Neural cell (in vitro differentiated cells): Measurements from ENCODE around the gene TGFBRAP1. TPM values are rescaled to one million over a fixed set of nuclear protein-coding genes. Genes with fewer than 3 reads are reported as not detected.

Source experiments
- H2AFZ ChIP-seq: fragments of 200-600, 300-800 bp; sonication (generic), shearing (Covaris generic); 2 replicates; pipeline ENCODE4 v1.6.0; 2014; ENCODE audit warnings: low read depth, mild to moderate bottlenecking, antibody characterized with exemption, low read length, moderate library complexity
- H3F3A ChIP-seq: fragments of 200-600 bp; shearing (Covaris generic); 2 replicates; pipeline ENCODE4 v1.6.1; 2016; ENCODE audit warnings: mild to moderate bottlenecking, moderate library complexity, mixed read lengths, antibody characterized with exemption, low read length; ENCODE audit not compliant: insufficient read depth, poor library complexity, severe bottlenecking
- H3K27ac ChIP-seq: fragments of 200-600, 300-800 bp; sonication (generic), shearing (Covaris generic); 2 replicates; pipeline ENCODE4 v1.5.1; 2014; ENCODE audit warnings: mild to moderate bottlenecking, low read length, moderate library complexity
- H3K27me3 ChIP-seq: fragments of 300-800, 200-600 bp; sonication (generic), shearing (Covaris generic); 2 replicates; pipeline ENCODE4 v1.6.0; 2014; ENCODE audit warnings: mild to moderate bottlenecking, low read depth, low read length, moderate library complexity; ENCODE audit not compliant: insufficient read depth
- H3K36me3 ChIP-seq: fragments of 300-800, 200-600 bp; sonication (generic), shearing (Covaris generic); 2 replicates; pipeline ENCODE4 v1.5.1; 2014; ENCODE audit warnings: mild to moderate bottlenecking, antibody characterized with exemption, low read length, moderate library complexity; ENCODE audit not compliant: insufficient read depth
- H3K4me2 ChIP-seq: fragments of 300-800, 200-600 bp; sonication (generic), shearing (Covaris generic); 2 replicates; pipeline ENCODE4 v1.6.0; 2014; ENCODE audit warnings: mild to moderate bottlenecking, low read length
- H3K4me3 ChIP-seq: fragments of 300-800, 200-600 bp; sonication (generic), shearing (Covaris generic); 2 replicates; pipeline ENCODE4 v1.5.1; 2014; ENCODE audit warnings: mild to moderate bottlenecking, low read length, moderate library complexity
- H3K79me2 ChIP-seq: fragments of 200-600 bp; shearing (Covaris generic); replicated peaks from 2 replicates; pipeline ENCODE4 v1.6.0; 2014; ENCODE audit warnings: mild to moderate bottlenecking, low read length, moderate library complexity; ENCODE audit not compliant: insufficient read depth
- H3K9ac ChIP-seq: fragments of 300-800, 200-600 bp; sonication (generic), shearing (Covaris generic); 2 replicates; pipeline ENCODE4 v1.6.1; 2016; ENCODE audit warnings: mild to moderate bottlenecking, low read length, mixed read lengths
- H3K9me2 ChIP-seq: fragments of 200-600 bp; shearing (Covaris generic); 2 replicates; pipeline ENCODE4 v1.6.1; 2016; ENCODE audit warnings: mild to moderate bottlenecking, low read length, mixed read lengths; ENCODE audit not compliant: insufficient read depth
- H3K9me3 ChIP-seq: fragments of 200-600, 300-800 bp; sonication (generic), shearing (Covaris generic); 2 replicates; pipeline ENCODE4 v1.6.1; 2016; ENCODE audit warnings: mild to moderate bottlenecking, mixed run types, low read length, moderate library complexity, mixed read lengths
- H4K20me1 ChIP-seq: fragments of 200-600 bp; shearing (Covaris generic); 2 replicates; pipeline ENCODE4 v1.6.1; 2016; ENCODE audit warnings: mild to moderate bottlenecking, mixed run types; ENCODE audit not compliant: insufficient read depth
- CTCF ChIP-seq: fragments of 450-650 bp; IDR thresholded peaks from 2 replicates; pipeline ENCODE4 v1.5.1; 2014; ENCODE audit warnings: antibody characterized with exemption, mild to moderate bottlenecking, moderate library complexity; ENCODE audit not compliant: poor library complexity, severe bottlenecking
- EP300 ChIP-seq: fragments of 450-650 bp; conservative IDR thresholded peaks from 2 replicates; pipeline ENCODE4 v1.6.1; 2014; ENCODE audit warnings: antibody characterized with exemption, mild to moderate bottlenecking, moderate library complexity; ENCODE audit not compliant: poor library complexity, severe bottlenecking
- EZH2 ChIP-seq: fragments of 200-600, 300-800 bp; shearing (Covaris generic), sonication (generic); IDR thresholded peaks from 2 replicates; pipeline ENCODE4 v1.6.1; 2014; ENCODE audit warnings: antibody characterized with exemption, low read length, borderline replicate concordance, mild to moderate bottlenecking; ENCODE audit not compliant: insufficient read depth, poor library complexity, severe bottlenecking
- MXI1 ChIP-seq: fragments of 450-650 bp; conservative IDR thresholded peaks from 2 replicates; pipeline ENCODE4 v1.6.1; 2014; ENCODE audit warnings: antibody characterized with exemption, mild to moderate bottlenecking; ENCODE audit not compliant: poor library complexity, severe bottlenecking
- POLR2AphosphoS5 ChIP-seq: IDR thresholded peaks from 2 replicates; pipeline ENCODE4 v1.6.1; 2012
- RAD21 ChIP-seq: fragments of 450-650 bp; conservative IDR thresholded peaks from 2 replicates; pipeline ENCODE4 v1.6.1; 2014; ENCODE audit warnings: antibody characterized with exemption, mild to moderate bottlenecking, moderate library complexity
- REST ChIP-seq: IDR thresholded peaks from 2 replicates; pipeline ENCODE4 v1.6.1; 2012; ENCODE audit warnings: borderline replicate concordance
- SMC3 ChIP-seq: fragments of 450-650 bp; conservative IDR thresholded peaks from 2 replicates; pipeline ENCODE4 v1.6.1; 2014; ENCODE audit warnings: antibody characterized with exemption, mild to moderate bottlenecking, moderate library complexity; ENCODE audit not compliant: poor library complexity
- TAF1 ChIP-seq: IDR thresholded peaks from 2 replicates; pipeline ENCODE4 v1.6.1; 2012; ENCODE audit warnings: low read depth
- polyA plus RNA-seq: library from polyadenylated mRNA; depleted of rRNA; stranded (reverse); fragments of >200 nt; gene quantifications from 2 replicates; pipeline ENCODE4 v1.2.3, GENCODE V29; 2014

TGFBRAP1 gene
- polyA plus RNA-seq, 1 donor from 2014 or later: 13.9 TPM

DNA sequence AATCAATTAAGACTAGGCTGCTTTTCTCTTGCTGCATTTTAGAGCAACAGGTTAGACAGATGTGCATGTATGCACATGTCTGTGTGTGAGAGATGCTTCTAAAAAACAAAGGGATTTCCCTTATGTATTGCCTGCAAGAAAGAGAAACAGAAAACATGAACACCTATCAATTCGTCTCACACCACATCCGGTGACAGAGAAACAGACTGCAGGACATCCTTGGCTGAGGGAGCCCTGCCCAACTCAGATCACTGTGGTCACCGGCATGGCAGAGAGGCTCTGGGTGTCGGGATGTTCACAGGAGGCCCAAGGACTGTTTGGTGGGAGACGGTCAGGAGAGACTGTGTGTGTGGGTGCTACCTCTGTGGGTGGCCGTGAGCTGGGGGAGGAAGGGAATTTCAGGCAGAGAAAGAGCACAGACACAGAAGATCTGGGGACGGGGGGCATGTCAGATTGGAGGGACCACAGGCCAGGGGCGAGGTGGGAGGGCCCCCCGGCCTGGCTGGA is 44.4 kb upstream of the TGFBRAP1 start:
- Histone ChIP-seq H3K9me2 (no peaks in the 10 kb centered on the region), H3K27ac (no peak overlapping the region), H3K27me3 (no peaks in the 10 kb centered on the region), H3K79me2 (no peaks in the 10 kb centered on the region), H3K36me3 (no peaks in the 10 kb centered on the region), H3F3A (no peaks in the 10 kb centered on the region), H3K4me2 (no peak overlapping the region), H2AFZ (no peak overlapping the region), H3K9ac (no peak overlapping the region), H4K20me1 (no peaks in the 10 kb centered on the region), H3K4me3 (no peak overlapping the region), H3K9me3 (no peaks in the 10 kb centered on the region)
- TF ChIP-seq EP300 (no peak), REST (no peak), TAF1 (no peak), CTCF (no peak), SMC3 (no peak), EZH2 (no peak), MXI1 (no peak), RAD21 (no peak), POLR2AphosphoS5 (no peak)

DNA sequence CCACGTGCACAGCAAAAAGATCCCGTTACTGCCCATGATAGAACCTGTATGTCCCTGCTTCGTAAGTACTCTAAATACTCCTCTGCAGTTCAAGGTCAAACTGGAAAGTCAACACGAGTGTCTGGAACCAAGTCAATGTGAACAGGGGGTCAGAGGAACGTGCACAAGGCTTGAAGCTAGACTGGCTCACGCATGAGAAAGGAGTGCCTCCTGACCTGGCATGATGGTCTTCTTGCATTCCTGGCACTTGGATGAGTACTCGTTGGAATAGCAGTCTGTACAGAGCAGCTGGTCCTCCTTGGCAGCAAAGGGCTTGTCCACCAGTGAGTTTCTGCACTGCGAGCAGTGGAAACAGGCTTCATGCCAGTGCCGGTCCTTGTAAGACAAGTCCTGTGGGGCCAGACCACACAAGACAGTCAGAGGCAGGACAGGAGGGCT is 43.8 kb upstream of the TGFBRAP1 start:
- Histone ChIP-seq H3K9me3 (no peaks in the 10 kb centered on the region), H3K4me2 (no peak overlapping the region), H3F3A (no peaks in the 10 kb centered on the region), H3K9ac (no peak overlapping the region), H3K27me3 (no peaks in the 10 kb centered on the region), H3K4me3 (no peak overlapping the region), H3K27ac (no peak overlapping the region), H3K9me2 (no peaks in the 10 kb centered on the region), H3K79me2 (no peaks in the 10 kb centered on the region), H2AFZ (no peak overlapping the region), H4K20me1 (no peaks in the 10 kb centered on the region), H3K36me3 (no peaks in the 10 kb centered on the region)
- TF ChIP-seq EP300 (no peak), TAF1 (no peak), RAD21 (no peak), REST (no peak), POLR2AphosphoS5 (no peak), CTCF (no peak), MXI1 (no peak), EZH2 (no peak), SMC3 (no peak)
